ENCODE measurements around the gene SYN1. TPM values are rescaled to one million over a fixed set of nuclear protein-coding genes. Genes with fewer than 3 reads are reported as not detected.

SYN1 gene
- total RNA-seq, 3 donors from 2014 or later (not counting 1 experiment from before 2014, with no cell fraction given): 0.40 TPM; not detected in 2

GRCh38 chrX:47590984-47591383, 28.7 kb downstream of the SYN1 start:
- ATAC-seq (no peak), DNase-seq (no peak)
- no peaks in the 10 kb centered on the region for H3K9me3 ChIP-seq (ENCODE audit: control insufficient read depth, insufficient read depth, low read length)
- H3K4me1 Mint-ChIP-seq: peaks cover 4% of the 10 kb centered on the region in 2 donors
- no peak overlapping the region for H3K4me3 ChIP-seq (ENCODE audit: low read length)
- H3K27me3 ChIP-seq (ENCODE audit: control insufficient read depth, insufficient read depth, low read length): no peaks in the 10 kb centered on the region
- H3K4me3 Mint-ChIP-seq: no peak overlapping the region
- H3K27me3 Mint-ChIP-seq (ENCODE audit: low read depth in 2 of 2): no peaks in the 10 kb centered on the region
- no peaks in the 10 kb centered on the region for H3K4me1 ChIP-seq (ENCODE audit: control insufficient read depth, insufficient read depth, low read length)
- H3K9me3 Mint-ChIP-seq: no peaks in the 10 kb centered on the region
- no peaks in the 10 kb centered on the region for H3K36me3 Mint-ChIP-seq
- H3K27ac Mint-ChIP-seq: no peak overlapping the region
- TF ChIP-seq, protein P1, sequence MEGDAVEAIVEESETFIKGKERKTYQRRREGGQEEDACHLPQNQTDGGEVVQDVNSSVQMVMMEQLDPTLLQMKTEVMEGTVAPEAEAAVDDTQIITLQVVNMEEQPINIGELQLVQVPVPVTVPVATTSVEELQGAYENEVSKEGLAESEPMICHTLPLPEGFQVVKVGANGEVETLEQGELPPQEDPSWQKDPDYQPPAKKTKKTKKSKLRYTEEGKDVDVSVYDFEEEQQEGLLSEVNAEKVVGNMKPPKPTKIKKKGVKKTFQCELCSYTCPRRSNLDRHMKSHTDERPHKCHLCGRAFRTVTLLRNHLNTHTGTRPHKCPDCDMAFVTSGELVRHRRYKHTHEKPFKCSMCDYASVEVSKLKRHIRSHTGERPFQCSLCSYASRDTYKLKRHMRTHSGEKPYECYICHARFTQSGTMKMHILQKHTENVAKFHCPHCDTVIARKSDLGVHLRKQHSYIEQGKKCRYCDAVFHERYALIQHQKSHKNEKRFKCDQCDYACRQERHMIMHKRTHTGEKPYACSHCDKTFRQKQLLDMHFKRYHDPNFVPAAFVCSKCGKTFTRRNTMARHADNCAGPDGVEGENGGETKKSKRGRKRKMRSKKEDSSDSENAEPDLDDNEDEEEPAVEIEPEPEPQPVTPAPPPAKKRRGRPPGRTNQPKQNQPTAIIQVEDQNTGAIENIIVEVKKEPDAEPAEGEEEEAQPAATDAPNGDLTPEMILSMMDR (IDR thresholded peaks at IDR 0.05): no peak
- H3K36me3 ChIP-seq (ENCODE audit: control insufficient read depth, insufficient read depth, low read length): no peaks in the 10 kb centered on the region
- 89% methylated on average over 5 of the region's 5 CpGs for WGBS (ENCODE audit: insufficient coverage)
- intact Hi-C loops (cut with micrococcal nuclease): no loop called here
- H3K27ac ChIP-seq (ENCODE audit: low read length): no peak overlapping the region

DNA sequence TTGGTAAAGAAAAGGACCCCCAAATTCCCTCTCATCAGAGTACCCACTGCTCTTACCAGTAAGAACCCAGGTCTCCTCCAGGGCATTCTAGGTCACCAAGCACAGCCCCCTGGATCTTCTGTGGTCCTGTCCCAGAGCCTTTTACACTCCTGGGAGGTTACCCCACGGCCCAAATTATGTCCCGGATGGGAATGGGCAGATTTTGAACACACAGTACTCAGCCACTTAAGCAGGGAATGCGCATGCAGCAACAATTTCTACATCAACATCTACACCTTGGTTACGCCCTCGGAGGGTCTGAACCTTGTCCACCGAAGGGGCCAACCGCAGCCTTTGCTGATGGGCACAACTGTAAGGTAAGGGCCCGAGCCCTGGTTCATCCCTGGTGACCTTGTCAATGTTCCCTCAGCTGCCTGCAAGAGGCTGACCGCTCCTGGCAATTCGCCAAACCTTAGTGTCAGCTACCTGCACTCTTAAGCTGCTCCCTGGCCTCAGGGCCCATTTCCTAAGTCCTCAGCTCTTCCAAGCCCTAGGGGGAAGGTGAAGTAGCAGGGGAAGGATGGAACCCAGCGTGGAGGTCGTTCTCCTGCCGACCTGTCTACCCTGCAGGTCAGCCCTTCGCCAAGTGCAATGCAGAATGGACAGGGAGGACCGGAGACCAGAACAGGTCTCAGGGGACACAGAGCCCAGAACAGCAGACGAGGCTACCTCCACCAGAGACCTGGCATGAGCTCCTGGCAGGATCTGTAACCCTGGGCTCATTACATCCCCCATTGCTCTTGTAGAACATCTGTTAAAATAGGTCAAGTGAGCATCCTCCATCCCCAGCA, 31.5 kb downstream of the SYN1 start:
- 94% methylated on average over 14 of the region's 16 CpGs for WGBS (ENCODE audit: insufficient coverage)

DNA sequence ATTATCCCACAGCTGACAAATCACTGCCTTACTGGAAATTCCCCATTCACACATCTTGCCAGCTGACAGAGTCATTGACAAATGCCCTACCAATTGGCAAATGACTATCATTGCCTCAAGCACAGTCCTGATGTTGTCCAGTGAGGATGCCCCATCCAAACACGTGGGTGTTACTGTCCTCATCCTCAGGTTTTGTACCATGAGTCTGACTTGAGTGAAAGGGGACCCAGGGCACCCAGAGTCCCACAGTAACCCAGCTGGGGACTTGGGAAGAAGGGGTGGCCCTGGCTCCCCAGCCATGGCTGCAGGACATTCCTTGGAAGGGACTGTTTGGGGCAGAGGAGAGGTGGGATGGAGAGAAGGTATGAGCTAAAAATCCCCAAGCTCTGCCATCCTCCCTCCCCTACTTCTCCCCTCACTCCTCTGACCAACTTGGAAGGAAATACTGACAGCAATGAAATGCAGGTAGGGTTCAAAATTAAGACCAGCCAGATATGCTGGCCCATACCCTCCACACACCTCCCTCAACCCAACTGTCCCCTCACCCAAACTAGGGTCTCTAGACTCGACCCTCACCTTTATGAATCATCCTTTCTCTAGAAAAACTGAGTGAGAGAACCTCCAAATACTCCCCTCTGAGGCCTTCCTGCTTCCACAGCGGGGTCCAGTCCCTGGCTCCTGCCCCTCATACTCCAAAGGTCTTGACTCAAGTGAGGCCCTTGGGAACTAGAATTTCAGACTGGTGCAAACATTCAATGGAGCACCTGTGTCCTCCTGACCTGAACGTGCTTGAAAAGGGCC, 32.4 kb downstream of the SYN1 start:
- TF ChIP-seq, protein P1 (IDR thresholded peaks at IDR 0.05): no peak
- no peaks in the 10 kb centered on the region for H3K36me3 Mint-ChIP-seq

More for the DNA sequence above, 31.5 kb downstream of the SYN1 start:
- Histone ChIP-seq H3K4me3 (ENCODE audit: low read length) (no peak overlapping the region), H3K9me3 (ENCODE audit: control insufficient read depth, insufficient read depth, low read length) (no peaks in the 10 kb centered on the region), H3K36me3 (ENCODE audit: control insufficient read depth, insufficient read depth, low read length) (no peaks in the 10 kb centered on the region), H3K4me1 (ENCODE audit: control insufficient read depth, insufficient read depth, low read length) (peaks cover 8% of the 10 kb centered on the region), H3K27me3 (ENCODE audit: control insufficient read depth, insufficient read depth, low read length) (no peaks in the 10 kb centered on the region), H3K27ac (ENCODE audit: low read length) (no peak overlapping the region)
- Mint-ChIP-seq H3K4me3 (no peak overlapping the region), H3K27ac (no peak overlapping the region), H3K36me3 (no peaks in the 10 kb centered on the region), H3K9me3 (no peaks in the 10 kb centered on the region), H3K27me3 (ENCODE audit: low read depth in 2 of 2) (no peaks in the 10 kb centered on the region), H3K4me1 (peaks cover 8 to 18% of the 10 kb centered on the region in 2 donors)
- intact Hi-C loops (cut with micrococcal nuclease): no loop called here
- TF ChIP-seq, protein P1 (IDR thresholded peaks at IDR 0.05): no peak
- no peak for ATAC-seq
- DNase-seq: no peak

More for the DNA sequence above, 32.4 kb downstream of the SYN1 start:
- peaks cover 17% of the 10 kb centered on the region for H3K4me1 ChIP-seq (ENCODE audit: control insufficient read depth, insufficient read depth, low read length)
- no peaks in the 10 kb centered on the region for H3K9me3 ChIP-seq (ENCODE audit: control insufficient read depth, insufficient read depth, low read length)
- H3K27ac ChIP-seq (ENCODE audit: low read length): no peak overlapping the region
- Mint-ChIP-seq H3K27me3 (ENCODE audit: low read depth in 2 of 2) (no peaks in the 10 kb centered on the region), H3K9me3 (no peaks in the 10 kb centered on the region), H3K27ac (no peak overlapping the region), H3K4me1 (peaks cover 10 to 27% of the 10 kb centered on the region in 2 donors), H3K4me3 (no peak overlapping the region)
- DNase-seq (no peak), ATAC-seq (no peak)
- intact Hi-C loops (cut with micrococcal nuclease): no loop called here
- no peaks in the 10 kb centered on the region for H3K27me3 ChIP-seq (ENCODE audit: control insufficient read depth, insufficient read depth, low read length)
- no peak overlapping the region for H3K4me3 ChIP-seq (ENCODE audit: low read length)
- no peaks in the 10 kb centered on the region for H3K36me3 ChIP-seq (ENCODE audit: control insufficient read depth, insufficient read depth, low read length)
- 65% methylated on average over 4 of the region's 4 CpGs for WGBS (ENCODE audit: insufficient coverage)
